Measurements from ENCODE around the gene DMPK.
A peak's percentile ranks its signal among the peaks of the same experiment; 100 is the strongest.
"Not testable (repeated sequence)": the region's sequence is repeated elsewhere in the genome, so short reads cannot be mapped to it uniquely, and the experiment has no call there.

DMPK gene

DNA sequence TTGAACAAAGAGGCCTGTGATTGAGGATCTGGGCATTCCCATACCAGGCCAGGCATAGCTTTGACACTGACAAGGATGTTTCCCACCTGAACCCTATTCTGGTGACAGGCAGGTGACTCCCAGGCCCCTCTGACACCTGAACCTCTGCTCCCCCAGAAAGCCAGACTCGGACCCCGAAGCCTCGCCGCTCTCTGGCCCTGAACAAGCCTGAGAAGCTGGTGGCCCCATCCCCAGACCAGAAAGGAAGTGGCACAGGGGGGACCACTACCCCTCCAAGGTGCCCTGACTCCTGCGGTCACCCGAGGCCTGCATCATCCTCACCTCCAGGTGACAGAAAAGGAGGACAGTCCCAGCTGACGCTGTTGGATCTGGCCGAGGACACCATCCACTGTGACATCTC lies 28.0 kb downstream of the DMPK start:
- no peaks in the 10 kb centered on the region for H3K9me3 Mint-ChIP-seq
- no peak overlapping the region for H3K4me3 Mint-ChIP-seq
- H3K27ac Mint-ChIP-seq = no peak overlapping the region
- H3K4me1 Mint-ChIP-seq = no peaks in the 10 kb centered on the region
- no peaks in the 10 kb centered on the region for H3K36me3 Mint-ChIP-seq
- no peaks in the 10 kb centered on the region for H3K27me3 Mint-ChIP-seq

DNA sequence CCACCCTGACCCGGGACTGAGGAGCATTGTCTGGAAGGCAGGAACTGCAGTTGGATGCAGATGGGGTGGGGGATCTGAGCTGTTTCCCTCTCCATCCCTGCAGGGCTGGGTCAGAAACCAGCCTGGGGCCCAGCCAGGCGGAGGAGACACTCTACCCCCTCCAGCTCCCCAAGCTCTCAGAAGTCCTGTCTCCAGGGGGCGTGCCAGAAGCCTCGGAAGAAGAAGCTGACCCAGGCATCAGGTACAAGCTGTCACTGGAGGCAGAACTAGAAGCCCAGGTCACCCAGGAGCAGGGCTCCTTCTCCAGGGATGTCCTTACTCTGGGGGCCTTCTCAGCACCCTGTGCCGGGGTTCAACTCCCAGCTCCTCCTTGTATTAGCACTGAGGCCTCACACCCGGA lies 28.7 kb downstream of the DMPK start:
- Mint-ChIP-seq H3K4me1 (no peaks in the 10 kb centered on the region), H3K27ac (no peak overlapping the region), H3K36me3 (no peaks in the 10 kb centered on the region), H3K9me3 (no peaks in the 10 kb centered on the region), H3K27me3 (no peaks in the 10 kb centered on the region), H3K4me3 (no peak overlapping the region)

DNA sequence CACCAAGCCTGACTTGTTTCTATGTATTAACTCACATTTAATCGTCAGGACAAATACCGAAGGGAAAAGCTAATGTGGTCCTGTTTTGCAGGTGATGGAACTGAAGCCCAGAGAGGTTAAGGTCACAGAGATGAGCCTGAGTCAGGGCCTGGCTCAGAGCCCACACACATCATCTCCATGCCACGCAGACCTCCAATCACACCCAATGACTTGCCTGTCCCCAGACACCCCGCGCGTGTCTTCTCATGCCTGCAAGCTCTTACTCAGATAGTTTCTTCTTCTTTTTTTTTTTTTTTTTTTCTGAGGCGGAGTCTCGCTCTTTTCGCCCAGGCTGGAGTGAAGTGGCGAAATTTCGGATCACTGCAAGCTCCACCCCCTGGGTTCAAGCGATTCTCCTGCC lies 29.7 kb downstream of the DMPK start:
- H3K27me3 Mint-ChIP-seq = no peaks in the 10 kb centered on the region
- no peaks in the 10 kb centered on the region for H3K4me1 Mint-ChIP-seq
- no peak overlapping the region for H3K4me3 Mint-ChIP-seq
- H3K36me3 Mint-ChIP-seq = no peaks in the 10 kb centered on the region
- no peak overlapping the region for H3K27ac Mint-ChIP-seq
- no peaks in the 10 kb centered on the region for H3K9me3 Mint-ChIP-seq

DNA sequence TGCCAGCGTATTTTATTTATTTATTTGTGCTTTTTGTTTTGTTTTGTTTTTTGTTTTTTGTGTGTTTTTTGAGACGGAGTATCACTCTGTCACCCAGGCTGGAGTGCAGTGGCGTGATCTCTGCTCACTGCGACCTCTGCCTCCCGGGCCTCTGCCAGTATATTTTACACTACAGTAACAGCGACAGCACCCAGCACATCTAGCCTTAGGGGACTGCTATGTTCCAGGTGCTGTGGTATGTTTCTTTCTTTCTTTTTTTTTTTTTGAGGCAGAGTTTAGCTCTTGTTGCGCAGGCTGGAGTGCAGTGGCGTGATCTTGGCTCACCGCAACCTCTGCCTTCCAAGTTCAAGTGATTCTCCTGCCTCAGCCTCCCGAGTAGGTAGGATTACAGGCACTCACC lies 30.8 kb downstream of the DMPK start:
- not testable (repeated sequence) for H3K27ac Mint-ChIP-seq

DNA sequence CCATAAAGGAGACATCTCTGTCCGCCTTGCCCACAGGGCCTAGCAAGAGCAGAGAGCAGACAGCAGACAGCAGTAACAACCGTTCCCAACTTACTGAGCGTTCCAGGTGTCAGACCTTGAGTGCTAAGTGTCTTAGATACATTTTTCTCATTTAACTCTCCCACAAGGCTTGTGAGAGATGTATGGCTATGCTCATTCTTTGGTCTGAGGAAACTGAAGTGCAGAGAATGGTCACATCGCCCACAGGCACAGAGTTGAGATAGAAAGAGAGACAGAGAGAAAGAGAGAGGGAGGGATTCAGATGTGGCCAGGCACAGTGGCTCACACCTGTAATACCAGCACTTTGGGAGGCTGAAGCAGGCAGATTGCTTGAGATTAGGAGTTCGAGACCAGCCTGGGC lies 34.8 kb downstream of the DMPK start:
- Mint-ChIP-seq H3K4me1 (no peaks in the 10 kb centered on the region), H3K9me3 (no peaks in the 10 kb centered on the region), H3K27me3 (no peaks in the 10 kb centered on the region), H3K36me3 (no peaks in the 10 kb centered on the region), H3K4me3 (no peak overlapping the region), H3K27ac (no peak overlapping the region)

More for the DNA sequence above, 30.8 kb downstream of the DMPK start:
- H3K4me1 Mint-ChIP-seq, H3K9me3 Mint-ChIP-seq, H3K4me3 Mint-ChIP-seq, H3K36me3 Mint-ChIP-seq, H3K27me3 Mint-ChIP-seq: not testable (repeated sequence)

DNA sequence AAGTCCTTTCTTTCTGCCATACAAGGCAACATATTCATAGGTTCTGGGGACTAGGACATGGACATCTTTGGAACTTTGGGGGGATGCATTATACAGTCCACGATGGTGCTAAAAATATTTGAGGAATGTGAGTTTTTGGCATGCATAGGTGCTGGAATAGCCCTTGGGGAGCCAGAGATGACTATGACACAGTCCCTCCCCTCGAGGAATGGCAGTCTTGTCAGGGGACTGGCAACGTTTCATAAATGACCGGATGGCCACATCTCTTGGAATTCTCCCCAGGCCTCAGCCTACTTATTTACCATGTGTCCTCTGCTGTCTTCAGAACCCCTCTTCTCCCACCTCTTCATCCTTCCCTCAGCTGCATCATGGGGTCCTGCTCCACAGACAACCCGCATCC lies 35.4 kb downstream of the DMPK start:
- Mint-ChIP-seq H3K4me3 (no peak overlapping the region), H3K27me3 (no peaks in the 10 kb centered on the region), H3K9me3 (no peaks in the 10 kb centered on the region), H3K4me1 (no peaks in the 10 kb centered on the region), H3K27ac (no peak overlapping the region), H3K36me3 (no peaks in the 10 kb centered on the region)

DNA sequence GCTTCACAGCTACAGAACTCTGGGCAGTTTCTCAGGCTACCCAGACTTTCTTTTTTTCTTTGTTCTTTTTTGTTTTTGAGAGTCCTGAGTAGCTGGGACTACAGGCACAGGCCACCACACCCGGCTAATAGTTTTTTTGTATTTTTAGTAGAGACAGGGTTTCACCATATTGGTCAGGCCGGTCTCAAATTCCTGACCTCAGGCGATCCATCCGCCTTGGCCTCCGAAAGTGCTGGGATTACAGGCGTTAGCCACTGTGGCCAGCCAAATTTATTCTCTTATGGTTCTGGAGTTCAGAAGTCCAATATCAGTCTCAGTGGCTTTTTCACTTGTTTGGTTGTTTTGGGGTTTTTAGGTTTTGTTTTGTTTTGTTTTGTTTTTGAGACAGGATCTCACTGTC lies 36.7 kb downstream of the DMPK start:
- Mint-ChIP-seq H3K4me3 (no peak overlapping the region), H3K27me3 (no peaks in the 10 kb centered on the region), H3K9me3 (no peaks in the 10 kb centered on the region), H3K4me1 (no peaks in the 10 kb centered on the region), H3K27ac (no peak overlapping the region), H3K36me3 (no peaks in the 10 kb centered on the region)

DNA sequence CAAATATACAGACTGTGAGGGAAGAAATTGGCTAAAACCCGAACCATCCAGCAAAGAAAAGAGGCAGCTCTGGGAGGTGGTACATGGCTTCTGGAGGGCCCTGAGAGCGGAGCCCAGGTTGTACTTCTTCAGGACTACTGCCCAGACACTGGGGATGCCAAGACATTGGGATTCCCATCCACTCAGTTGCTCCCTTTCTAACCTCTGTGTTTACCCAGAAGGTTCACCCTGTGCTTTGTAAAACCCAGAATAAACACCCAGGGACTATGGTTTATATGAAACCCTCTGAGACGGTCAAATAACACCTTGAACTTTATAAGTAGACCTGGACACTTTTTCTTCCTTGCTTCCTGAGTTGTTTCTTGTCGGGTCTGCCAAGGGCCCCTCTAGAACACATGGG lies 39.3 kb downstream of the DMPK start:
- Mint-ChIP-seq H3K4me3 (no peak overlapping the region), H3K27me3 (no peaks in the 10 kb centered on the region), H3K9me3 (no peaks in the 10 kb centered on the region), H3K36me3 (no peaks in the 10 kb centered on the region), H3K27ac (no peak overlapping the region), H3K4me1 (no peaks in the 10 kb centered on the region)

DNA sequence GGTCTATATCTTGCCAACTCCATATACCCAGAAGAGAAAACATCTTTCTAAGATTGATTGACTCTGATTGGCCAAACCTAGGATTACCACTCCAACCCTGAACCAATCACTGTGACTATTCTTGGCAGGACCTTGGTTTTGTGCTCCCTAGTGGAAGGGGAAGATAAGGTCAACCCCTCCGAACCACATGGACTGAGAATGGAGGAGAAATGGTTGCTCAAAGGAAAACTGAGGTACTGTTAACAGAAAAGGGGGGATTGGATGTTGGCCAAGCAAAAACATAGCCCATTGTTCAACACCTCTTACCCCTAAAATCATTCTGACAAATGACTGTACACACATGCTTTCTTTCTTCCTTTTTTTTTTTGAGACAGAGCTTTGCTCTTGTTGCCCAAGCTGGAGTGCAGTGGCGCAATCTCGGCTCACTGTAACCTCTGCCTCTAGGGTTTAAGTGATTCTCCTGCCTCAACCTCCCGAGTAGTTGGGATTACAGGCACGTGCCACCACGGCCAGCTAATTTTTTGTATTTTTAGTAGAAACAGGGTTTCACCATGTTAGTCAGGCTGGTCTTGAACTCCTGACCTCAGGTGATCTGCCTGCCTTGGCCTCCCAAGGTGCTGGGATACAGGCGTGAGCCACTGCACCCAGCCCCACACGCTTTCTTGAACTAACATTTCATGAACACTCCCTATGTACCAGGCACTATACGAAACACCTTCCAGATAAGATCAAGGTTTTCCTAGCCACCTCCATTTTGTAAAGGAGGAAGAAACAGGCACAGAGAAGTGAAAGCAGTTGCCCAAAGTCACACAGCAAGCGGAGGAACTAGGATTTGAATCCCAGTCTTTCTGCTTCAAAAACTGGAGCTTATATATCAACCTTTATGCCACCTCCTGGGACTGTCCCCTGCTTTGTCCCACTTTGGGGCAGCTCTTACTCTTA lies 42.5 kb downstream of the DMPK start:
- Mint-ChIP-seq H3K27ac (no peak overlapping the region), H3K4me1 (no peaks in the 10 kb centered on the region), H3K36me3 (no peaks in the 10 kb centered on the region), H3K27me3 (no peaks in the 10 kb centered on the region), H3K4me3 (no peak overlapping the region), H3K9me3 (no peaks in the 10 kb centered on the region)

DNA sequence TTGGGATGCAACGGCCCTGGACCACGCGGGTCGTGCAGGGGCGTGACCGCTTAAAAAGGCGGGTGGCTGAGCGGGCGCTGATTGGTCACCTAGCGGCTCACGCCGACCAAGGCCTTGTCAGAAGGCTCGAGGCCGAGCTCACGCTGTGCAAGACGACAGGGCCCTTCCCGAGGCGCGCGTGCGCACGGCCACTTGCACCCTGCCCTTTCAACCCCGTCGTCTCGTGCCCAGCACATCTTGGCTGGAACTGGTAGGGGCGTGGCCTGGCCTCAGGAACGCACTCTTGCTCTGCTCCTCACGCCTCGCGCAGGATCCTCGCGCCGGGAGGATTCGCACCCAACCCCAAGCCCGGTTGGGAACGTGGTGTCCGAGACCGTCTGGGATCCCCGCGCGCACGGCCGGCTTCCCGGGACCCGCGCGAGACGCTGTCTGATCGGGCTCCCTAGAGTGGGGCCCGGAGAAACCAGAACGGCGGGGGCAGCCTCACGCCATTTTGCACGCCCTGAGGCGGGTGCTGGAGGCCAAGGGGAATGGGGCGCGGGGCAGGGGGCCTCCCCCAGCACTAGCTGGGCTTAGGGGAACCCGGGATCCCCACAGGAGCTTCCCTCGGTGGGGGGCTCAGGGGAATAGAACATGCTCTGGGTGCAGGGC lies 49.0 kb downstream of the DMPK start, which contains the start of gene MEIOSIN:
TSS of gene MEIOSIN (plus strand) at position 280 of the 651 bp plus-strand sequence. CDS start 1,938 bp downstream, outside the sequence.
- Mint-ChIP-seq H3K4me3 (no peak within 1 kb of the TSS), H3K36me3 (no peaks in the 10 kb centered on the region), H3K27ac (no peak within 1 kb of the TSS), H3K4me1 (peaks cover 22% of the 10 kb centered on the region), H3K27me3 (no peaks in the 10 kb centered on the region), H3K9me3 (no peaks in the 10 kb centered on the region)

DNA sequence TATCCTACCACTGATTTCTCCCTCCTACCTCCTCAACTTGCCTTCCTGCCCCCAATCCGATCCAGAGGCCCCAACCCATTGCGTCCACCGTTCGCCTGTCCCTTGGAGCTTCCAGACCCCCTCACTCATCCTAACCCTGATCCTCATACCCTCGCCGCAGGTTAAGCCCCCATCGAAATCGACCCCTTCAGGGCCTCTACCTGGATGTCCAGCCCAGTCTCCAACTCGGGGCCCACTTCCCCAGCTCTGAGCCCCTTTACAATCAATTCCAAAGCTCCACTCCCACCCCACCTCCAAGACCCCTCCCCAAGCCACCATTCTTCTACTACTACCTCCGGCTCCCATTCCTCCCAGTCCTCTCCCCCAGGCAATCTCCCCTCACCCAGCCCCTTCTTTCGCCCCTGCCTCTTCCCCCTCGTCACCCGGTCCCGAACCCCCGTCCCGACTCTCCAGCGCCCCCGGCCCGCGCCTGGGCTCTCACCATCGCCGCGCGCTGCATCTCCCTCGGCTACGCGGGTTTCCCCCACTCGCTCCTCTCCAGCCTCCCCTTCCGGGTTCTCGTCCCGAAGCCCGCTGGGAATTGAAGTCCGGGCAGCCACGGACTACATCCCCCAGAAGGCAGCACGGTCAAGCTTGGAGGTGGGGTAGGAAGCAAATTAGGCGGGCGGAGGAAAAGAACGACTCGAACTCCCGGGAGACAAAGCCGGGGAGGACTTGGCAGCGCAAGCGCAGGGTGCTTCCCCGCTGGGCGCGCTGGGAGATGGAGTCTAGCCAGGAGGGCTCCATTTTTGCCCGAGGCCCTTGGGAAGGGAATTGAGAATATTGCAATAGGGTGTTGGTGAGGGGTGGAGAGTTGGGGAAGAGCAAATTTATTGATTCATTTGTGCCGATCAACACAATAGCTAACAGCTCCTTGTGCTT lies 51.7 kb downstream of the DMPK start, which contains the start of gene FBXO46:
TSS of gene FBXO46 (minus strand) at position 529 of the 921 bp plus-strand sequence. CDS start 17,401 bp downstream, outside the sequence.
- H3K27me3 Mint-ChIP-seq = no peaks in the 10 kb centered on the region
- peaks cover 33% of the 10 kb centered on the region for H3K4me1 Mint-ChIP-seq
- peak within 1 kb of the TSS; percentile 85 for H3K27ac Mint-ChIP-seq
- no peaks in the 10 kb centered on the region for H3K9me3 Mint-ChIP-seq
- no peaks in the 10 kb centered on the region for H3K36me3 Mint-ChIP-seq
- peak within 1 kb of the TSS; percentile 94 for H3K4me3 Mint-ChIP-seq

DNA sequence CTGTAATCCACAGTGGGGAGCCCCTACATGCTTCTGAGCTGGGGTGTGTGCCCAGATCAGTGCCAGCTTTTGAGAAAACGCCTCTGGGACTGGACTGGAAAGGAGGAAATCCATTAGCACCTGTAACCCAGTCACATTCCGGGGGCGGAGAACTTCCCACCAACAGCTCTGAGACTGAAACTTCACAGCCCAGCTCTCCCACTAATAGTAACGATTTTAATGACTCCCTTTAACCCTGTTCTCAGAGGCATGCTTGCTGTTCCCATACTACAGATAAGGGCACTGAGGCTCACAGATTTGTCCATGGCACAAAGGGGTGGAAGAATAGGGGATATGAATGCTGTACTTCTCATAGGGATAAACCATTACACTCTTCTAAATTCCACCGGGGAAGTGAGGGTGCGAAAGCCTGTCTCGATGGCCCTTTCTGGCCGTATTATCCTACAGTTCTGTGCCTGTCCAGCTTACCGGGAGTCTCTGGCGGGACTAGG lies 52.4 kb downstream of the DMPK start:
- Mint-ChIP-seq H3K4me1 (peaks cover 33% of the 10 kb centered on the region), H3K4me3 (peak overlapping the region; percentile 94), H3K36me3 (no peaks in the 10 kb centered on the region), H3K27me3 (no peaks in the 10 kb centered on the region), H3K27ac (peak overlapping the region; percentile 85), H3K9me3 (no peaks in the 10 kb centered on the region)

DNA sequence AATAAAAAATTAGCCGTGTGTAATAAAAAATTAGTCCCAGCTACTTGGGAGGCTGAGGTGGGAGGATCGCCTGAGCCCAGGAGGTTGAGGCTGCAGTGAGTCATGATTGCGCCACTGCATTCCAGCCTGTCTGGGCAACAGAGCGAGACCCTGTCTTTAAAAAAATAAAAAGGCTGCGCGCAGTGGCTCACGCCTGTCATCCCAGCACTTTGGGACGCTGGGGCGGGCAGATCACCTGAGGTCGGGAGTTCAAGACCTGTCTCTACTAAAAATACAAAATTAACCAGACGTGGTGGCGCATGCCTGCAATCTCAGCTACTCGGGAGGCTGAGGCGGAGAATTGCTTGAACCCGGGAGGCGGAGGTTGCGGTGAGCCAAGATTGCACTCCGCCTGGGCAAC lies 53.6 kb downstream of the DMPK start:
- not testable (repeated sequence) for H3K4me3 Mint-ChIP-seq

DNA sequence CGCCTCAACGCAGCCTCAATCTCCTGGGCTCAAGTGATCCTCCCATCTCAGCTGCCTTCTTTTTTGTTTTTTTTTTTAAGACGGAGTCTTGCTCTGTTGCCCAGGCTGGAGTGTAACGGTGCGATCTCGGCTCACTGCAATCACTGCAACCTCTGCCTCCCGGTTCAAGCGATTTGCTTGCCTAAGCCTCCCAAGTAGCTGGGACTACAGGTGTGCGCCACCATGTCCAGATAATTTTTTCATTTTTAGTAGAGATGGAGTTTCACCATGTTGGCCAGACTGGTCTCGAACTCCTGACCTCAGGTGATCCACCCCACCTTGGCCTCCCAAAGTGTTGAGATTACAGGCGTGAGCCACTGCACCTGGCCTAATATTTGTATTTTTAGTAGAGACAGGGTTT lies 62.2 kb downstream of the DMPK start:
- not testable (repeated sequence) for H3K27ac Mint-ChIP-seq, H3K27me3 Mint-ChIP-seq, H3K9me3 Mint-ChIP-seq, H3K4me3 Mint-ChIP-seq
- peaks cover 42% of the 10 kb centered on the region for H3K4me1 Mint-ChIP-seq
- peaks cover 14% of the 10 kb centered on the region for H3K36me3 Mint-ChIP-seq

More for the DNA sequence above, 53.6 kb downstream of the DMPK start:
- not testable (repeated sequence) for H3K27ac Mint-ChIP-seq, H3K36me3 Mint-ChIP-seq, H3K27me3 Mint-ChIP-seq, H3K9me3 Mint-ChIP-seq
- peaks cover 38% of the 10 kb centered on the region for H3K4me1 Mint-ChIP-seq
